Islet of Langerhans (tissue), 1 donor: ENCODE measurements around the gene DPYD.
"Not testable (repeated sequence)": the region's sequence is repeated elsewhere in the genome, so short reads cannot be mapped to it uniquely, and the experiment has no call there.

ENCODE experiments used
- FAIRE-seq: peaks from one replicate; lab custom pipeline; 2011; peaks lifted over from hg19 to GRCh38; lab: Jason Lieb, UNC

DPYD gene

DNA sequence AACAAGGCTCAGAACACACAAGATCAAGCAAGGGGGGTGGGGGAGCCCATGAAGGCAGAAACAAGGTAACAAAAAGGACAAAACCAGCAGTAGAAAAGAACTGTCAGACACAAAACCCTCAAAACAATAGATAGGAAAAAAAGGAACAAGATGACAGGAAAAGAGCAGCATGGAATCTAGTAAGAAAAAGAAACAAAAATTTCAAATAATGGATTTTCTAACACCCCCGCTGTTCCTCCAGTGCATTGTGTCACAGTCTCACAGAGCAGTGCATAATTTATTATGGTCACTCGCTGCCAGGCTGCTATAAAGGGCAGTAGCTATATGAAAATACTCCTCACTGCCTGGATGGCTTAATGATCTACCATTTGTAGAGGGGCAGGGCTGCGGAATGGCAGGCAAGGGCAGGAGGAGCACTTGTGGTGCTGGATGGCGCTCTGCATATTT, 567.9 kb downstream of the DPYD start:
- no peak for FAIRE-seq

DNA sequence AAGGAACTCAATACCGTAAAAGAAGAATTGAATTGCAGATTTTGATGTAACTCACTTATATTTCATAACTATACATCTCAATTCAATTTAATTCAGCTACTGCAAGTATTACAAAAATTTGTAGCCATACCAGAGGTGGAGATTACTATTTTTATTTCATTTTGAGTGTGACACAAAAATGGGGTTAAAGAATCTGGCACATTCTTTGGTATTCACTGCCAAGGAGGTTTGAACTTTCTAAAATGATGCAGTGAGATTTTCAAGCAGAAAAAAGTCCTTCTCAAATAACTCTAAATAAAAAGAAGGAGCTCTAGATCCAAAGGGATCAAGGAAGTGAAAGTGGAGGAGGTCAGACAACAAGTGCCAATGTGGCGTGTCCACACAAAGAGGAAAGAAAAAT, 569.0 kb downstream of the DPYD start:
- no peak for FAIRE-seq

DNA sequence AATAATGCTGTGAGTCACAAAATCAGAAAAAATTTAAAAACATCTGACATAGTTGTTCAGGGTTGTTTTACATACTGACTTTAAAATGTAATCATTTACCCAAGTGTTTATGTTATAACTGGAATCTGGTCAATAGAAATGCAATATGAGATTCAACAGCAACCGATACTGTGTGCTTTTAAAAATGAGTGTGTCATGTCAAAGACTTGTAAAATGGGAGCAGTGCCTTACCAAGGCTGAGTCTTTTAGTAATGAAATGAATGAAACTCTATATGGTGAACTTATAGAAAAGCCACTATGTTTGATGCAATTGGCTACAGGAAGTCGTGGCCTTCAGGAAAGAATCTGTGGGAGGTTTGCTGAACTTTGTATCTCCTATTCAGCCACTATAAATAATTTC, 570.2 kb downstream of the DPYD start:
- no peak for FAIRE-seq

DNA sequence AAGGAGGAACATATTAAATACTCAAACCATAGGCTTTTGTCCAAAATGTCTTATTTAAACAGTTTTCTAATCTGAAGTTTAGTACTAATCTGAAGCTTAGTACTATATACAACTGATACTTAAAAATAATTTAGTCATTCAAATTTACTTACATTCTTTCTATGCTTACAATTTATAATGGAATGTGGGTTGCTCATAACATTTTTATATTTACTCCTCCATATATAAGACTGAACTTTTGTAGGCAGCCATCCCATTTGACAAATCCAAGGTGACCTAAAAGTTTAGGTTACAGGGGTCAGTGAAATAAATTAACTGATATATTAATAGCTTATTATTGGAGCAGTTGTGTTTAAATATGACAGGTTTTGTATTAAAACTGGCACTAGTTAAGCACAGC, 570.6 kb downstream of the DPYD start:
- no peak for FAIRE-seq

DNA sequence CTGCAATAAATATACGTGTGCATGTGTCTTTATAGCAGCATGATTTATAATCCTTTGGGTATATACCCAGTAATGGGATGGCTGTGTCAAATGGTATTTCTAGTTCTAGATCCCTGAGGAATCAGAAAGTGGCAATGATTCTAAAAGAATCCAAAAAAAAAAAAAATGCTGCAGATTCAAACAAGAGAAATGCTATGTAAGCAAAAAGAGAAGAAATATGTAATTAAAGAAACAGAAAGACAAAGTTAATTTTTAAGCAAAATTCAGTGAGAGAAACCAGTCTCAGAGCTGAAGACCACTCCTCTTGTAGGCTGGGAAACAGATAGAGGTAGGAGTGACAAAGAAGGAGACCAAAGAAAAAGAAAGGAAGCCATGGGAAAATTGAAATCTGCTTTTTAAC, 571.0 kb downstream of the DPYD start:
- not testable (repeated sequence) for FAIRE-seq

DNA sequence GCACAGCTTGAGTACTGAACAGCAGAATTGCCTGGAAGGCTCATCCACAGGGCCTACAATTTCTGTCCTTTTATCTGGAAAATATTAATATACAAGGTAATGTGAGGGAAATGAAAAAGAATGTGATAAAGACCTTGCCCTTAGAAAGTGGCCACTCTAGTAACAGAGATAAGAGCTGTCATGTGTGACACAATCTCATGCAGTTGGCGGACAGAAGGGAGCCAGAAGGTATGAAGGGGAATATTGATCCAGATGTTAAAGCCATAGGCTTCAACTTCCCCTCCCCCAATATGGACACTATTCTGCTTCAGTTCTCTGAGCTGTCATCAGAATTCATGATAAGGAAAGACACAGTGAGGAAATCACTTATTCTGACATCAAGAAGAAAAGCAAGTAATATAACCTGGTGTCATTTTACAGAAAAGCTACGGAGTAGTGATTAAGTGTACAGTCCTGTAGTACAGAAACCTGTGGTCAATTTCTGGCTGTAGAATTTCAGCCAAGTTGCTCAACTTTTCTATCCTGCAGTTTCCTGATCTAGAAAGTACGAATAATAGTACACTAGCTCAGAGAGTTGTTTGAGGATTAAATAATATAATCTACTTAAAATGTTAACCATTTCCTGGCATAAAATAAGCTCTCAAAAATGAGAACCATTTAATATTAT, 572.1 kb downstream of the DPYD start:
- no peak for FAIRE-seq

DNA sequence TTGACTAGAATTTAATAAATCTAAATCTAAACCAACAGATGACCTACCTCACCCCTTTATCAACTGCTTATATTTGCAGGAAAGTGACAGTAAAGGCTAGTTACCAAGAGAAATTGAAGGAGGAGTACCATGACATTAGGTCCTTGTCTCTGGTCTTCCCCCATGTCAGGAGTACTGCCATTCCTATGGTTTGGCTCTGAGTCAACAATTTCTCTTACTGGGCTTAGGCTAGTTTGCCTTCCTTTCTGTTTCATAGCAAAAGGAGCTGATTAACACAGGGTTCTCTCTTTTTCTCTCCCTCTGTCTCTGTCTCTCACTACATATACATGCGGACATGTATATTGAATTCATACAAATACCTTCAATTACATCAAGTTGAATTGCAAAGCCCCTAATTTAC, 579.9 kb downstream of the DPYD start:
- no peak for FAIRE-seq

DNA sequence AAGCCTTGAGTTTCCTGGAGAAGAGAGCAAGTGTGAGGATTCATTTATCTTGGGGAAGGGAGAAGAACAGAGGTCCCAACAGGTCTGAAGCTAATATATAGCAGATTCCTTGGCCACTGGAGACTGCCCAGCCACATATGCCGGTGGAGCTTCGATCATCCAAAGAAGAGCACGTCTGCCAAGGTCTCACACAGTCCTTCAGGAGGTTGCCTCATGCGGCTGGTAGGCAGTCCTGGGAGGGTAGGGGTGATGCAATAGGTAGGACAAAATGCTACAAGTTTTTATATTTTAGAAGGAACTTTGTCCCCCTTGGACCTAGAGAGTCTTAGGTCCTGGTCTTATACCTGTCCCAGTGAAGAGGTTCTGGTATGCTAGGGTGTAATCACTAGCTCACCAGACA, 582.5 kb downstream of the DPYD start:
- FAIRE-seq = no peak

DNA sequence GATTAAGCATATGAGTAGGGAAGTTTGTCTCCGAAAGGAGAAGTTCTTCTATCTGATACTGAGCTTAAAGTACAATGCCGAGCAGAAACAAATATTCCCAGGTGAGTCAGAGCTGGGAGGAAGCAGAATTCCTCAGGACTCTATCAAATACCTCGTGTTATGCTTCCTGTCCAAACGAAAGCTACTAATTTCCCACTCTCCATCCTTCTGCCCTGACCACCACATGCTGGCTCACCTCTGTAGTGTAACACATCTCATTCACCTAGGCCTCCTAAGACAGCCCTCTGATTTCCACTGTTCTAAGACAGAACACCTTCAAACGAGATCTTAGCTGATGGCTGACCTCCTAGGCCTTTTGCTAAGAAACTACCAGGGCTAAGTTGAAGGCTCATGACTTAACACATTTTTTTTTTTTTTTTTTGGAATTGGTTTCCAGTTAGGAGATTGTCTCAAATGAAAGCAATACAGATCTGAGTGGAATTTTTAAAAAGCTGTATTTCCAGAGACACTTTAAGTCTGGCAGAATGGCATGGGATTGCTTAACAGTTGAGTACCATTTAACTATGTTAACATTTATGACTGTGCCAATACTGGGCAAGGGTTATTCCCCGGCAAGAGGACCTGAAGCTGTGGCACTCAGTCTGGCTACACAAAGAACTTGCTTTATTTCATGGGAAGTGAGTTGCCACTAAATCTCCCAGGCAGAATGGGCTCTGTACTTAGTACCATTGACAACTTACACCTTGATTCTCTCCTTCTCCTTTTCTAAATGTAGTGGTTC, 583.4 kb downstream of the DPYD start:
- FAIRE-seq = no peak

DNA sequence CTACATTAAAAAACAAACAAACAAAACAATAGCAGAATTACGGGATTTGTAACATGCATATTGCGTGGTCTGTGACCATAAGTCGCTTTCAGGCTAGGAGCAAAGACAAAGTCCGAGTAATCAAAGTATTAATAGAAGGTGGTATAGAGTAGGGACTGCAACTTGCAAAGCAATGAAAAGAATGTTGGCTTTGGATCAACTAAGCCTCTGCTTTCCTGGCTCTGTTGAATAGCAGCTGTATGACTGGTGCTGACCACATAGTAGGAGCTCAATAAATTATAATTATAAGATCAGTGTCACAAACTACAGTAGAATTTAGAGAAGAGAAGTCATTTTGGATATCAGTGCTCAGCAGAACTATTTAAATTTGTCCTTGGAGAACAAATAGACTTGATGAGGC, 586.4 kb downstream of the DPYD start:
- FAIRE-seq = no peak

DNA sequence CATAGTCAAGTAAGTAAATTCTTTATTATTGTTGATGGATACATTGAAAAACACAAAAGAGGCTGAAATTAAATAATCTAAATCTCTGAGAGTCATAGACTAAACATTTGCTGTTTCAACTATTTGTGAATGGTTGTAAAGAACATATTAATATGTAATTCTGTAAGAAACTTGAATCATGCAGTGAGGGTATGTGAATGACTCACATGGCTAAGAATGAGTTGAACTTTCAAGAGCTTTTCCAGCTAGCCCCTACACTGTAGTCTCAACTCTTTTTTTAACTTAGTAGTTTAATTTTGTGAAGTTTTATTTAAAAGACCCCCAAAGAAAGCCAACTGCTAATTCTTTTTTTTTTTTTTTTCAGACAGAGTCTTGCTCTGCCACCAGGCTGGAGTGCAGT, 588.1 kb downstream of the DPYD start:
- FAIRE-seq = no peak

DNA sequence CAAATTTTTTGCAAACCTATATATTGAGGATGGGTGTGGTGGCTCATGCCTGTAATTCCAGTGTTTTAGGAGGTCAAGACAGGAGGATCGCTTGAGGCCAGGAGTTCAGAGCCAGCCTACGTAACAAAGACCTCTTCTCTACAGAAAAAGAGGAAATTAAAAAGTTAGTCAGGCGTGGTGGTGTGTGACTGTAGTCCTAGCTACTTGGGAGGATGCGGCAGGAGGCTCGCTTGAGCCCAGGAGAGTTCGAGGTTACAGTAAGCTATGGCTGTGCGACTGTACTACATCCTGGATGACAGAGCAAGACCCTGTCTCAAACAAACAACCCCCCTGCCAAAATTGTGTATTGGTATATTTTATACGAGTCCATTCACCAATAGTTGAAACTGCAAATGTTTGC, 589.7 kb downstream of the DPYD start:
- FAIRE-seq = no peak

DNA sequence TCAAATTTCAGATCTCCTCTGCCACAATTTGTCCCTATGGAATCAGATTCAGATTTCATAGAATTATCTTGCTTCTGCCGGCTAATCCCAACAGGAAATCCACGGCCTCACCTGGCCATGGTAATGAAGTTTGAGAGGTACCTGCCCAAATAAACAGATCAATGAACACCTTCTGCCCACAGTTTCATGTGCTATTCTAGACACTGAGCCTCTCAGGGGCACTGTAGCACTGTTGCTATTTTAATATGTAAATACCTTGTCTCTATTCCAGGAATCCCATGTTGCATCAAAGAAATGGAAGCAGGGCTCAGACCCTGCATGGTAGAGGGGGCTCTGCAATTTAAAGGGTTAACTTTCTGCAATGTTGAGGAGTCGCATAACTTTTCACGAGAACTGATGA, 606.1 kb downstream of the DPYD start:
- FAIRE-seq = no peak

DNA sequence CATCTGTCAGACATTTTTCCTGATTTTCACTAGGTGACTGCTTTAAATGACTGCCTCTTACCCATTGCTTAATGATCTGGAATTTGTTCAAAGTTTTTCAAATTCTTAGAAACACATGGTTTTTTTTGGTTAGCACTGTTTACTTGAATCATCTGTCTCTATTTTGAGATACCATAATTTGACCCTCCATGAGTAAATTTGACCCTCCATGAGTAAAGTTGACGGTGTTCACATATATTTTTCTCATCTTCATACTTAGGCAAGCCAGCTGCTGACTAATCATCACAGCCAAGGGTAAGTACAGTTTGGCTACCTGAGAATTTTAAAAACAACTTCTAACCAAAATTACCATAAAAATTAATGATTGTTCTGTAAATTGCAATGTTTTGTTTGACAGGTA, 612.7 kb downstream of the DPYD start:
- no peak for FAIRE-seq

DNA sequence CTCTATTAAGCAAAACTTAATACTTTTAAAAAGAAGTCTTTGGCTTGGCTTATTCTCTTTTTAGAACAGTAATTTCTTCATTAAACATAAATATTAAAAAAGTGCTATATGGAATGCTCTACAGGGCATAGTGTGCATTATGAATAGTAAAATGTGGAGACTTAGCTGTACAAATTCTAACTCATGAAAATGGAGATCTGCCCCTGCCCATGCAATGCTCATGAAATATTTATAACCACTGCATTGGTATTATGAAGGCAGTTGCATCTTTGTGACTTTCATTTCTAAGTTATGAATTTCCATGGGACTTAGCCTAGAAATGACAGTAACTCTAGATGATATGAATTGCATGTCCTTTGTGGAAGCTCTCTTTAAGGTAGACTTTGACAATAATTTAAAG, 613.3 kb downstream of the DPYD start:
- FAIRE-seq = no peak

DNA sequence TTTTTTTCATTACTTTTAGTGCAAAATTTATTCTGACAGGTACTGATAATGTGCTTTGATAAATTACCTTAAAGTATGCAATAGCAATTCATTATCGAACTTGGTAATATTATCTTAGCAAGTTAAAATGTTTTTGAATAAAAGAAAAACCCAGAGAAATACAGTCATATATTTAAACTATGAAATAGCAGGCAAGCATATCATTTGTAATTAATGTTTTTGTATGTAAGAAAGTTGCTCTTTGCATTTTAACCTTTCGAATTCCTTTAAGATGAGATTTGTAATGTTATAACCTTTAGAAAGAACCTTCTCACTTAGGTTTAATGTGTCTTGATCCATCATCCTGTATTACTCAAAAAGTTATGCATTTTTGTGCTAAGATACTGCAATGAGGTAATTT, 613.7 kb downstream of the DPYD start:
- FAIRE-seq = no peak

DNA sequence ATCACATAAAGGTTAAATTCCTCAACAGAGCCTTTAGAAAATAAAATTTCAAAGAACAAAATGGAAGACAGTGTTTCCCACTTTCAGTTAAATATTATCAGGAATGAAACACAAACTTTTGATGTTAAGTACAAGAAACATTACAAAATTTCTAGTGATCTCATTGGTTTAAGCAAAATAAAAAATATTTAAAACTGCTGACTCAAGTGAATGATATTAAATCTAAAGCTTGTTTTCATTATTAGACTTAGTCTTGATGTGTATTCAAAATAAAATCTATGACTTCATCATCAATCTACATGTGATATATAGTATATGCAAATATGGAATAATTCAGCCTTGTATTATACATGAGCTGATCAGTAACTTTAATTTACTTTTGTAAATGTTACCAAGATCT, 614.3 kb downstream of the DPYD start:
- no peak for FAIRE-seq

DNA sequence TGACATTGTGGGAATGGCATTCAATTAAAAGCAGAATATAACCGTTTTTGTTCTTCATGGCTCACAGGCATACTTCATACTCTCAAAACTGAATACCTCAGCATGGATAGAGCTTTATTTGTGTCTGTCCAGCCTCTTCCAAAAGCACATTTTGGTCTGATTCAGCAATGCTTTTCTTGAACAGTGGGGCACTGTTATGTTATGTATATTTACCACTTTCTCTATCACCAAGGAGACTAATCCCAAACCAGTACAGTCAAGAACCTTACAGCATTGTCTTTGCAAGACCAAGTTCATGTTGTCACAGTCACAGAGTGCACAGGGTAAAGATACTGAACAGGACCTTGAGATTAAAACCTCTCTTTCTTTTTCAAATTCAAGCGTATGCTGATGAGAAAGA, 616.5 kb downstream of the DPYD start:
- FAIRE-seq = no peak

DNA sequence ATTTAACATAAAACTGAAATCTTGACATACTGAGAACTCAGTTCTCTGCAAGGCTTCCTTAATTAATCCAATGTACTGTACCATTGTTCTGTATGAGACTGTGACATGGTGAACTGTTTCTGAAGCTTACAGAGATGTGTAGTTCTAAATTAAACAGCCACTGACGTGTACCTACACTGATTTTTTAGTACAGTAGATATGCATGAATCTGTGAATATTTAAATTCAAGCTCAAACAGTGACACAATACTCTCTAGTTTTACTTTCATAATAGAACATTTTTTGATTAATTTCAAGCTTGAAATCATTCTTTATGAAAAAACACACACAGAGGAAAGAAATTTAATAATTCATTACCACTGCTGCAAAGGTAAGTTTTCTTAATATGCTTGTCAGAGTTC, 621.9 kb downstream of the DPYD start:
- no peak for FAIRE-seq

DNA sequence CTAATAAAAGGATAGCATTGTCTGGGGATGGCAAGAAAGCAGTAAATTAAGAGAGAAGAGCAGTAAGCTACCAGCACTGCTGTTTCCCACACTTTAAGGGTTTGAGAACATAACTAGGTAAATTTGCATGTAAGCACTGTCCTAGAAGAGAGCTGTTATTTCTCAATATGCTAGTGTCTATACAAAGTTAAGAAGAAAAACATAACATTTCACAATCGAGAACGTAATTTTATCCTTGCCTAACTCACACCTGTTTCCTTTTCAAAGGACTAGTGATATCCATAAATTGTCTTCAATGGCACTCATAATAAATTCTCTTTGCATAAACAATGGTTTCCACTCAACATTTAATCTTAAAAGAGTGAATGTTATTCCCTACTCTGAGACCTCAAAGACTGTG, 623.2 kb downstream of the DPYD start:
- no peak for FAIRE-seq

DNA sequence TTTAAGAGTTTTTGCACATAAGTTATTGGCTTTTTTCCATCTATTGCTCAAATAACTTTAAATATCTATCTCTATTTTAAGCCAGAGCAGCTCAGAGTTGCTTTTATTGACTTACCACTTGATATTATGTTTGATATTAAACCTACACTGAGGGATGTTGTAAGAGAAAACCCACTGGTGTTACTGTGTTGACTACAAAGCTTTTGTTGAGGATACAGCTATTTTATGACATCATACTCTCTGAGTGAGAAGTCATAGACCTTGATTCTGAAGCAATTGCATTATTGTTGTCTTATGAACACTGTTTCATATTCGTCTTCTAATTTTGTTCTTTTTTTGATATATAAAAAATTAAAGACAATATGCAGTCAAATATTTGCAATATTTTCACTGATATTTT, 638.9 kb downstream of the DPYD start:
- peak; percentile 55 for FAIRE-seq

DNA sequence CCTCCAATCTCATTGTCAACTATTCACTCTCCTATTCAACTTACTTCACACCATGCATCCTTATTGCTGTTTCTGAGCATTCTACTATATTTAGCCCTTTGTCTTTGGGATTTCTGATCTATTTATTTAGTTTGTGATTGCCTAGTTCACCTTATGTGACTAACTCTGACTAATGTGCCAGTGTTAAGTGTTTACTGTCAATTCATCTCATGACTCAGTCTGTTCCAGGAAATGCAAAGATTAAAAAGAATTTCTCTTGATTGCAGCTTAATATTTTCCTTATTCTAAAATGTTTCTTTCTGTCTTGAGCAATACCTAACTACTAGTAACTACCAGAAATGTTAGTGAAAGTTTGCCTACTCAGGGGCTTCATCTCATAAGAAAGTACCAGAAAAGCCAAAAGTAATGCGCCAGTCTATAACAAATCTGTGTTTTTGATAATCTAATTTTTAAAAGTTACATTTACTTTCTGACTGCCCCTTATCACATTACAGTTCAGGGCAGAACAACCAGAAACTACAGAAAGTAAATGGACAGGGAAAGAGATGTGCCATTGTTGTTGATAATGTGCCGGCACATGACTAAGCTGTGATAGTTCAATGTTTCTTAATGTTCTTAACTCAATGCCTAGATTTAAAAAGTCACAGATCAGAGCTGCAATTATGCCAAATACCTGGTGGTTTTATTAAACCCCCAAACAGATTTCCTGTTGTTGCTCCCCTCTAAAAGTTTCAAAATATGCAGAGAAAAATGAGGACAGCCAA, 642.8 kb downstream of the DPYD start:
- peak; percentile 98 for FAIRE-seq
